ENCODE measurements around the gene SEC23A.

Gene SEC23A

DNA sequence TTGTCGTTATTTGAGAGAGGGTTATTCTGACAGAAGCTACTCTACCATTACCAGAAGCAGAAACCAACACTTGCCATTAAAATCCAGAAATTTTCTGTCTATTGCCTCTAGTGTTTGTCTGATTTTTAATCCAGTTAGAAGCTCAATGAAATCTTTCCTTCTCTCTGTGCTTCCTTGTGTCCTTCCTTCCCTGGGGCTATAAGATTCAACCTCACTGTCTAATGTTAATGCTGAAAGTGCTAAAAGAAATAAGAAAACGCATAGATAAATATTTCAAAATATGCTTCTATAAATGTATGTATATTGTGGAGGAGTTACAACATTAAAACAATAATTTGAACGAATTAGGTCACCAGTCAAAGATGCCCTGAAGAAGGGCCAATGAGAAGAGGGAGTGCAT, 120.8 kb downstream of the SEC23A start:
- Histone ChIP-seq H3K27ac (no peak overlapping the region), H3K4me3 (no peak overlapping the region), H3K36me3 (no peaks in the 10 kb centered on the region), H3K4me2 (no peak overlapping the region), H3K4me1 (no peaks in the 10 kb centered on the region), H4K20me1 (no peaks in the 10 kb centered on the region), H3K27me3 (no peaks in the 10 kb centered on the region), H3K9ac (no peak overlapping the region), H3K9me3 (replicated peaks in 1 of 11) (peaks cover 0 to 7% (median 0%) of the 10 kb centered on the region in 11 experiments; a peak in 5 of 22 replicates)
- no peak for TF ChIP-seq Cebpa-rat (IDR thresholded peaks at IDR 0.05)
